ENCODE results near the gene DCAF15.

The DCAF15 gene

DNA sequence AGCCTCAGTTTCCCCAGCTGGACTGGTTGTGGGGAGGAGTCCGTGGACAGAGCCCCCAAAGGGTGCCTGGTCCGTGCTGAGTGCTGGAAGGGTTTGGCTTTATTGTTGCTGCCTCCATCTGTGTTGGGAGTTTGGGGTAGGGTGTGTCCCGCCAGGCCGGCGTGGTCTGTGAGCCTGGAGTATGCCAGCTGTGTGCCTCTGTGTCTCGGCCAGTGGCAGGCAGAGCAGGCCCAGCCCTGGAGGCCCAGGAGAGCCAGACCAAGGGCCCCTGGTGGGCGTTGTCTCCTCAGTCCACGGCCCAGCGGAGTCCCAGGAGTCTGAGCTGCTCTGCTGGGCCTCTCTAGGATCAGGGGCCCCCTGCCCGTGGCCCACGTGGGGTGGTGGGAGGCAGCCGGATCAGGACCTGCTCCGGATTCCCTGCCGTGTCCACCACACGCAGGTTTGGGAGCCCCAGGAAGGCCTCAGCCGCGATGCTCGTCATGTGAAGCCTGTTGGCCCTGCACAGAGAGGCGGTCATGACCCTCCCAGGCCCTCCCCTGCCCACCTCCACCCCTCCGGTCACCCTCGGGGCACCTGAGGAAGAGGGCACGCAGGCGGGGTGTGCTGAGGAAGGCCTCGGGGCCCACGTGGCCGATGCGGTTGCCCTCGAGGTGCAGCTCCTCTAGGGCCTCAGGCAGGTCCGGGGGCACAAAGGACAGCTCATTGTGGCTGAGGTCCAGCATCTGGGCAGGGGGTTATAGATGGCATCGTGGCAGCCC is 20.7 kb upstream of the DCAF15 start:
- DNase-seq = no peak

- no peak for DNase-seq
Measured at GRCh38 chr19:13932149-13932637, 20.1 kb upstream of the DCAF15 start.

GRCh38 chr19:13932911-13933393 is 19.4 kb upstream of the DCAF15 start:
- no peak for DNase-seq

- DNase-seq = no peak
Measured at GRCh38 chr19:13934785-13935109, 17.6 kb upstream of the DCAF15 start.

- no peak for DNase-seq
Measured at GRCh38 chr19:13935765-13936510, 16.4 kb upstream of the DCAF15 start.

DNA sequence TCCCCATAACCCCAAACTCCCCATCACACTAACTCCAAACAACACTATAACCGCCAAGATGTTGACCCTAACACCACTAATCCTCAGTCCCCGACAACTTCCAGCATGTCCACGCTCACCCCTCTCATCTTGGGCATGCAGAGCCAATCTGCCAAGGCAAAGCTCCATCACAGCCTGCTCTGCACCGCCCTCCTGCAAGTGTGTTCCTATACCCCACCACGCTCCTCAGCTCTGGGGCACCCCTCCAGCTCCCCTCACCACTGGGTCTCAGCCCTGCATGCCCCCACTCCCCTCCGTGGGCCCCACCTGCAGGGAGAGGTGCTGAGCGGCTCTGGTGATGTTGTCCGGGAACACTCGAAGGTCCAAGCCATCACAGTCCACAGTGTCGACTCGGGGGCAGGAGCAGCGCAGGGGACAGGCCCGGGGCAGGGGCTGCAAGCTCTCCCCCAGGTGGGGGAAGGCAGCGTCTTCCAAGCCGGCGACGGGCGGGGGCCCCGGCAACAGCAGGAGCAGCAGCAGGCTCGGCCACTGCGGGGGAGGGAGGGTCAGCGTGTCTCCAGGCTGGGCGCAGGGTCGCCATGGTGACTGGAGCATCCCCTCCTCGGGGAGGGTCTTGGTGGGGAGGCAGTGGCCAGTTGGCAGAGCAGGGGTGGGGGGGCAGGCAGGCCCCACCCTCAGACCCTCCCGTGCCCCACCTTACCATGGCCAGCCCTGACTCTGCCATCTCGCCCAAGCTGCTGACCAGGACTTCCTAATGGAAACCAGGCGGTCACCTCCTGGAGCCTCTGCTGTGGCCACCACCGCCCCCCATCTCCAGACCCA is 14.6 kb upstream of the DCAF15 start:
- no peak for DNase-seq

DNA sequence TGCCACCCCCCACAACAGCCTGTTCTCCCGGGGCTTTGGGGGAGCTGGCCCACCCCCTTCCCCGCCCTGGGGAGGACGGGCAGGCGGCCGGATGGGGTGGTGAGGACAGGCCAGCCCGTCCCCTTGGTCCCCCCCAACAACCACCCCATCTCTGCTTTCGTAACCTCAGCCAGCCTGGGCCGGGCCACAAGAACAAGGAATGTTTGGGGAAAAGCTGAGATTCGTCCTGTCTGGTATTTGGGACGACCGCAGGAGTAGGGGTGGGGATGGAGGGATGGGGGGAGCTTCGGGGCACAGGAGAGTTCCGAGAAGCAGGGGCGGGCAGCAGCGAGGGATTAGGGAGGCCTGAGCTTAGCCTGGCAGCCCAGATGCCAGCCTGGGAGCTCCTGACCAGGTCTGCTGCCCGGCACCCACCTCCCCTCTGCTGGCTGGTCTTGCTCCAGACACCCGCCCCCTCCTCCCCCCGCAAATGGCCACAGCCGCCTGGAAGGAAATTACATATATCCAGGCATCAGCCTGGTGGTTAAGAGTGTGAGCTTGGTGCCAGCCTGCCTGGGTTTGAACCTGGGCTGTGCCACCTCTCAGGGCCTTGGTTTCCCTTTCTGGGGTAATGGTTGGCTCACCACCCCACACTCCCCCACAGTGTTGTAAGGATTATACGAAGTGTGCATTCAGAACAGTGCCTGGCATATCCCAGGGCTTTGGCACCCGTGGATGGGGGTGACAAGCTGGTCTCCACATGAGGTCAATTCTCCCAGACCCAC is 13.8 kb upstream of the DCAF15 start, which contains the start of gene PODNL1:
Gene PODNL1, minus strand, starts transcription at position 117 of the 764 bp plus-strand sequence. CDS start 236 bp downstream, outside the sequence.
- DNase-seq = no peak

DNA sequence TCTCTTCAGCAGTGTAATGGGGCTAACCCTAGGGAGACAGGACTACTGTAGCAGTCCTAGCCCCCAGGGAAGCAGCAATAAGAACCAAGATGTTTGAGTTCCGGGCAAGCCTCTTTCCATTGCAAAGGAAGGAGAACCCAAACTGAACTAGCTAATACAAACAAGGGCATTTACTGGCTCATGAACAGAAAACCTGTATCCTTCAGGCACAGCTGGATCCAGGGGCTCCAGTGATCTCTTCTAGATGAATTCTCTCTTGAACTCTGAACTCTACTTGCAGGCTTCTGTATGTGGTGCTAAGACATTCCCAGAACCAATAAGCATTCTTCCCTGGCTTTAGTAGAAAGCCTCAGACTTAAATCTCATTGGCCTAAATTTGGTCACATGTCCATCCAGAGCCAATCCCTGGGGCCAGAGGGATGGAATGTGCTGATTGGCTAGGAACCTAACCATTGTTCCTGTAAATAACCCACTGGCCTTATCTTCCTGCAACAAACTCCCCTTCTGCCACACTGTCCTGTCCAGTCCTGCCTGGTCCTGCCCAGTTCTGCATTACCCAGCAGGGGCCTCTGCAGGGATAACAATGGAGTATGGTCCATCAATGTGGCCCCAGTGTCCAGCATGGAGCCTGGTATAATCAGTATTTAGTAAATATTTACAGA is 10.2 kb upstream of the DCAF15 start:
- no peak for DNase-seq

- DNase-seq = no peak
Measured at GRCh38 chr19:13946414-13946813, 5.9 kb upstream of the DCAF15 start.

DNA sequence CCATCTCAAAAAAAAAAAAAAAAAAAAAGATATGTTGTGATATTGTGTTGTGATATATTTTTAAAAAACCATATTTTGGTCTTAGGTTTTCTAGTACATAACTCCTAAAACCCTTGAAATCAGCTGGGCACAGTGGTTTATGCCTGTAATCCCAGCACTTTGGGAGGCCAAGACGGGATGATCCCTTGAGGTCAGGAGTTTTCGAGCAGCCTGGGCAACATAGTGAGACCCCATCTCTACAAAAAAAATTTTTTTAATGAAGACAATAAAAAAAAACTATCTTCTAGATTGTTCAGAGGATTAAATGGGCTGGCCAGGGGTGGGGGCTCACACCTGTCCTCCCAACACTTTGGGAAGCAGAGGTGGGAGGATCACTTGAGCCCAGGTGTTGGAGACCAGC is 1.3 kb upstream of the DCAF15 start:
- DNase-seq = no peak

GRCh38 chr19:13951799-13952153 is 533 bp upstream of the DCAF15 start:
- DNase-seq = no peak

DNA sequence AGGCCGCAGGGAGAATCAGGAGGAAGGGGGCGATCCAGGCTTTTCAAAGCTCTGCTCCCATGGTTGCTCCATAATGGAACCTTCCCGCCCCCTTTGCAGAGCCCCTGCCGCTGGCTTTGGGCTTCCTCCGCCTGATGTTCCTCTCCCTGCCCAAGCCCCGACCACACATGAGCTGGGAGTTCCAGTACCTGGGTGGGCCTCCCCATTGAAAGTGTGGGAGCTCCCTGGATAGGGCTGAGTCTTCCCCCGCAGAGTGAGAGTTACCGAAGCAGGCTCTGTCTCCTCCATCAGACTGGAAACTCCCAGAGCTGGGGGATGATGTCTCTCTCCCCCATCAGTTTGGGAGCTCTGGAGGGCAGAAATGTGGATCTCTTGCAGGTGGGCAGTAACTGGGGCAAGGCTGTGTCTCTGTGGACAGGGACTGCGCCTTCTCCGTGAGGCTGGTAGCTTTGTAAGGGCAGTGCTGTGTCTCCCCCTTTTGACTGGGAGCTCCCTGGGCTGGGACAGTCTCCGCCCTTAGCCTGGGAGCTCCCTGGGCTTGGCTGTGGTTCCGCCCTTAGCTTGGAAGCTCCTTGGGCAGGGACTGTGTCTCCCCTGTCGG is 722 bp downstream of the DCAF15 start:
- no peak for DNase-seq

DNA sequence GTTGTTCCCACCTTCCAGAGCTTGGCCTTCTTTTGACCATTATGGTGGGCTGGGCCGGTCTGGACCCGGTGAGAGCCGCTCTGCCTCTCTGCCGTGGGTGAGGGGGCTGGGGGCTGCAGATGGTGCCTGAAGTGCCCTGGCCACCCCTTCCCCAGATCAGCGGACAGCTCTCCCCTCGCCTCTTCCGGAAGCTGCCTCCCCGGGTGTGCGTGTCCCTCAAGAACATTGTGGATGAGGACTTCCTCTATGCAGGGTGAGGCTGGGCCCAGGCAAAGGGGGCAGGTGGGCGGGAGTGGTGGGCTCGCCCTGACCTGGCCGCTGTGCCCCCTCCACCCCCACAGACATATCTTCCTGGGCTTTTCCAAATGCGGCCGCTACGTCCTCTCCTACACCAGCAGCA is 1.9 kb downstream of the DCAF15 start:
- DNase-seq = no peak

GRCh38 chr19:13955662-13956364 is 3.5 kb downstream of the DCAF15 start:
- no peak for DNase-seq

GRCh38 chr19:13956365-13956744 is 4.0 kb downstream of the DCAF15 start:
- DNase-seq = no peak

GRCh38 chr19:13957051-13957450 is 4.7 kb downstream of the DCAF15 start:
- DNase-seq = no peak

- DNase-seq = no peak
Measured at GRCh38 chr19:13958043-13958442, 5.7 kb downstream of the DCAF15 start.

GRCh38 chr19:13959141-13959961 is 7.0 kb downstream of the DCAF15 start:
- DNase-seq = no peak

GRCh38 chr19:13959962-13960862 is 7.9 kb downstream of the DCAF15 start:
- no peak for DNase-seq

Data from CD4-positive, alpha-beta T cell treated with Interleukin-15 for 1 hour (primary cell).